Activated gamma-delta T cell treated with Interleukin-2 at 50 U/mL for 16 hours (primary cell): ENCODE measurements around the gene MUTYH.
"Not testable (repeated sequence)": the region's sequence is repeated elsewhere in the genome, so short reads cannot be mapped to it uniquely, and the experiment has no call there.

Experiments used
- DNase-seq: peaks from one replicate; pipeline ENCODE4 v3.0.0-alpha.2; 2020

MUTYH gene

DNA sequence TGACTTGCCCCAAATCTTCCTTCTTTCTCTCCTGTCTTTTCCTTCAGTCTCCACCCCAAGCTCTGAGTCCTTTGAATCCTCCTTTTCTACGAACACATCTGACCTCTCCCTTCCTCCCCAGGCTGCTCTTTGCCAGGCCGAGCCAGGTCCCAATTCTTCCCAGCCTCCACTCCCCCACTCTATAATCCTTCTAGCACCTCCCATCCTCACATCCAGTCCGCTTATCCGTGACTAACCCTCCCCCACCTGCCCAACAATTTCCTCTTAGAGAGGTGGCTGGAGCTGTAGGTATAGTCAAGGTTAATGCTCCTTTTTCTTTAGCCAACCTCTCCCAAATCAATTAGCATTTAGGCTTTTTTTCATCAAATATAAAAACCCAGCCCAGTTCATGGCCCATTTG, 23.1 kb downstream of the MUTYH start:
- no peak for DNase-seq

DNA sequence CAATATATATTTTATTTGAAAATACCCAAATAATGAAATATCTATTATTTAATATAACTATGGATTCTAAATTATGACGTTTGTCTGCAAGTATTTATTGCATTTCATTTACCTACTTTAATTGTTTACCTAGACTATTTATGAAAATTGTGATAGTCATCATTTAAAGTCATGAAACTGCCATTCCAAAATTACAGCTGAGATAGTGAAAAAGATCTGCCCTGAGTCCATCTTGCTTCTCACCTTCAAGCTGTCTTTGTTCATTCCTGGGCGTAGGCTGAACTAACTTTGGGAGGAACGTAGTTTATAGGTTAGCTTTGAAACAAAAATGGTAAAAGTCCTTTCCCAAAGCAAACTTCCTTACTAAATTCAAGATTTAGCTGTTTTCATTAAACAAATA, 26.0 kb downstream of the MUTYH start:
- no peak for DNase-seq

DNA sequence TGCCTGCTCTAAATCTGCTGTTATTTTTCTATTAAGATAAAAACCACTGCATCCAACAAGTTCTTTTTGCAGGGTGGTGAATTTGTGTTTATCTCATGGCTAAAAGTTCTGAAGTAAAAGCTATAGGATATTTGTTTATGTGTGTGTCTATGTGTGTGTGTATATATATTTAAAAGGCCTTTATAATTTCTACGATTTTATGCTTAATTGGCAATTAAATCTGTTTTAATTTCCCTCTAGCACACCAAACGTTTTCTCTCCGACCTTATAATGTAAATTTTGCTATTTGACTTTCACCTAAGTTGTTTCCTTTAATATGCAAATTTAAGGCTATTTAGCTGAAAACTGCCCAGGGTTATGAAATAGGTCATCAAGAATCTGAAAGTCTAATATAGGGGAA, 33.3 kb downstream of the MUTYH start:
- no peak for DNase-seq

- no peak for DNase-seq
Measured at GRCh38 chr1:45306319-45306718, 33.9 kb downstream of the MUTYH start.

GRCh38 chr1:45305231-45305630, 35.0 kb downstream of the MUTYH start:
- no peak for DNase-seq

DNA sequence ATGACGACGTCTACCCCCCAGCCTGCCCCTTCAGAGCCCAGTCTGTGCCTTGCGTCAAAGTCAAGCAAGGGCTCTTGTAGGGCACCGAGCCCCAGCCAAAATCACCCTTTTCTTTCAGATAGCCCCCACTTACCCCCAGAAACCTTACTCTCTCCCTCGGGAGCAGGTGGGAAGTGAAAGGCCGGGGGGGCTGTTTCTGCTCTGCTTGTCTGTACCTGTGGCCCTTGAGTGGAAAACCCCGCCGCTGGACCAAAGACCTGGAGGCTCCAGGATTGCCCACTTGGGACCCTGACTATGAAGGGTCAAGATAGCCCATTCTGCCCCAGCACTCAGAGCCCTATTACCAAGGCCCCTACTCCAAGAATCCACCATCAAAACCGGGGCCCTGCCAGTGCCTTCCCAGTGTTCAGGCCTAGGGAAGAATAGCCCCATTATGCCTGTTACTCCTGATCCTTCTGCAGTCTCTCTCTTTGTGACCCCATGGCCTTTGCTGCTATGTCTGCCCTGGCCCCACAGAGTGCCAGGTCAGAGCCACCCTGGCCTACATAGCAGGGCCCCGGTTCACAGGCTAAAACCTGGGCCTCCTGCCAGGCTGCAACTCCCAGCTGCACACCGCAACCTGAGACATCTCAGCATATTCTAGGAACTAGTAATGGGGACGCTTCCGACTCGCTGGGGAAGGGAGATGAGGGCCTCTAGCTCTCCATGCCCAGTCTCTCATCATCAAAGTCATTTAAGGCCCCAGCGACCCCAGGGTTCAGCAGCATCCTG, 35.7 kb downstream of the MUTYH start:
- DNase-seq = no peak

- peak; percentile 98 for DNase-seq
Measured at GRCh38 chr1:45303520-45304310, 36.5 kb downstream of the MUTYH start.

DNA sequence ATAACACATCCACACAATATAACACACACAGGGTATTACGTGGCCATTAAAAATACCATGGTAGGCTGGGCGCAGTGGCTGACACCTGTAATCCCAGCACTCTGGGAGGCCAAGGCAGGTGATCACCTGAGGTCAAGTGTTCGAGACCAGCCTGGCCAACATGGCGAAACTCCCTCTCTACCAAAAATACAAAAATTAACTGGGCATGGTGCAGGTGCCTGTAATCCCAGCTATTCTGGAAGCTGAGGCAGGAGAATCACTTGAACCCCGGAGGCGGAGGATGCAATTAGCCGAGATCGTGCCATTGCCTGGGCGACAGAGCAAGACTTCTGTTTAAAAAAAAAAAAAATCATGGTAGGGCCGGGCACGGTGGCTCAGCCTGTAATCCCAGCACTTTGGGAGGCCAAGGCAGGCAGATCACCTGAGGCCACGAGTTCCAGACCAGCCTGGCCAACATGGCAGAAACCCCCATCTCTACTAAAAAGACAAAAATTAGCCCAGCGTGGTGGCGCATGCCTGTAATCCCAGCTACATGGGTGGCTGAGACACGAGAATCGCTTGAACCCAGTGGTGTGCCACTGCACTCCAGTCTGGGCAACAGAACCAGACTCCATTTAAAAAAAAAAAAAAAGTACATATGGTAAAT, 37.6 kb downstream of the MUTYH start:
- DNase-seq = no peak

GRCh38 chr1:45300669-45300997, 39.6 kb downstream of the MUTYH start:
- DNase-seq = no peak

DNA sequence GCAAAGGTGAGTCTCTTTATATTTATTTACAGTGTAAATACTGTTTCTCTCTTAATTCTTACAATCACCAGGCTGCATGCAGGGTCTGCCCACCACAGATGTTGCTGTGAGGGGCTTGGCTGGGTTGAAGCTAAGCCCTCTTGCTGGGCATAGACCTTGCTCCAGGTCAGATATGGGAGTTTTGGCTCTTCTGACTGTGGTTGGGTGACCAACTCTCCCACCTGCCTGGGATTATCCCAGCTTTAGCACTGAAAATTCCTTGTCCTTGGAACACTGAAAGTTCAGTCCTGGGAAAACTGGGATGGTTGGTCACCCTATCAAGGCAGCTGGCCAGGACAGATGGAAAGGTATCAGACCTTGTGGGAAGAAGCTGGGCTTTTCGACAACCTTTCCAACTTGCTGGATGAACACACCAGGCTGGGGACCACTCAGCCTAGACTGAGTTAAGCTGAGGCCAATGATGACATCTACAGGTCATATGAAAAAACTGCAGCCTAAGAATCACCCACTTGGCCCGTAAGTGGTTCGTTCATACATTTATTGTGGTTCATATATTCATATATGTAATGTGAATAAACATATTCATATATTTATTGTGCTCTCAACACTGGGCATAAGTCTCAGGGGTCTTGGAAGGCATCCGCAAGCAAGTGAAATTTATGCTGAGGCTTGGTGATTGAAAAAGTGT, 40.1 kb downstream of the MUTYH start:
- peak; percentile 36 for DNase-seq

DNA sequence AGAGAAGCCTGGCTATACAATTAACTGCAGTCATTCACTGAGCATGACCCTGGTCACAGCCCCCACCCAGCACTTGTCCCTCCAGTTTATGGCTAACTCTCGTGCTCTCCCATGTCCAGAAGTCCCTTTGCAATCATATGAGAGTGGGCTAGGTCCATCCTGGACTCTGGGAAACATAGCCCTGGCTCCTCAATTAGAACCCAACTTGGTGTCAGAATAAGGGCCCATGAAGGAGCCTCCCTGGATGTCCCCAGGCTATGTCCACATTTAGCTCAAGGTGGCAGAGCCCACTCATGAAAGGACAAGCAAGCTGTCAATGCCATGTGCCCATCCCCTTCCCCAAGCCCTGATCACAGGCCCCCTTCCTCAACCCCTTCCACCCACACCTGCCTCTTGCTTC, 40.9 kb downstream of the MUTYH start:
- DNase-seq = no peak

DNA sequence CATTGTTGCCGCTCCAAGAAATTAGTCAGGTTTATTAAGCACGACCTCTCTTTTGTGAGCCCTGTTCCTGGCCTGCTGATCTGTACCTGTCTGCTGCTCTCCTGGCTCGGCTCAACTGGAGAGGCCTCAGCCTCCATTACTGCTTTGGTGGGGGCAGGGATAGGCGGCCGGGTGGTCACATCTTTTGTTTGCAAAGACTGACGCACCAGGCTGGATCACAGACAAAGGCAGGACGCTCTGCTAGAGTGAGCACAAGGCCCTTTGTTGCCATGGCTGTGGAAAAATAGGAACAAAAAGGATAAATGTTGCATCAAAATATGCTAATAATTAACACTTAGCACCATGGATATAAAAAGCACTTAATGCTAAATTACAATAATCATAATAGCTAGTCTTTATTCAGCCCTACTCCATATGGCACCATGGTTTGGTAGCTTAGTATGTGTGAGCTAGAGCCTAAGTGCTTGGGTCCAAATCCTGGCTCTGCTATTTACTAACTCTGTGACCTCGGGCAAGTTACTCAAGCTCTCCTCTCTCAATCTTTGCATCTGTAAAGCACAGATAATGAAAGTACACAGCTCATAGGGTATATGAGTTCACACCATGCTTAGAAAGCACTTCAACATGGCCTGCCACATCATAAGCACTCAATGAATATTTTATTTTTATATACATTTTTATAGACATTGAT, 42.4 kb downstream of the MUTYH start:
- no peak for DNase-seq

DNA sequence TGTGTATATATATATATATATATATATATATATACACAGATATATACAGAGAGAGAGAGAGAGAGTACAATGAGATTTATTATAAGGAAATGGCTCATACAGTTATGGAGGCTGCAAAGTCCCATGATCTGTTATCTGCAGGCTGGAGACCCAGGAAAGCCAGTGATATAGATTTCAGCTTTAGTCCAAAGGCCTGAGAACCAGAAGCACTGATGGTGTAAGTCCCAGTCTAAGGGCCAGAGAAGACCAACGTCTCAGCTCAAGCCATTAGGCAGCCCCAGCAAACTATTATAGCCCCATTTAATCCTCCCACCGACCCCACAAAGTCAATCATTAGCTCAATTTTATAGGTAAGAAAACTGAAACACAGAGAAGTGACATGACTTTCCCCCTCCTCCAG, 48.5 kb downstream of the MUTYH start:
- no peak for DNase-seq

- DNase-seq = not testable (repeated sequence)
Measured at GRCh38 chr1:45291002-45291401, 49.2 kb downstream of the MUTYH start.

DNA sequence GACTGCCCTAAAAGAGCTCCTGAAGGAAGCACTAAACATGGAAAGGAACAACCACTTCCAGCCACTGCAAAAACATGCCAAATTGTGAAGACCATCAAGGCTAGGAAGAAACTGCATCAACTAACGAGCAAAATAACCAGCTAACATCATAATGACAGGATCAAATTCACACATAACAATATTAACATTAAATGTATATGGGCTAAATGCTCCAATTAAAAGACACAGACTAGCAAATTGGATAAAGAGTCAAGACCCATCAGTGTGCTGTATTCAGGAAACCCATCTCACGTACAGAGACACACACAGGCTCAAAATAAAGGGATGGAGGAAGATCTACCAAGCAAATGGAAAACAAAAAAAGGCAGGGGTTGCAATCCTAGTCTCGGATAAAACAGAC, 53.7 kb downstream of the MUTYH start:
- not testable (repeated sequence) for DNase-seq

GRCh38 chr1:45284858-45285257, 55.4 kb downstream of the MUTYH start:
- DNase-seq = not testable (repeated sequence)

- DNase-seq = no peak
Measured at GRCh38 chr1:45282351-45282750, 57.9 kb downstream of the MUTYH start.
